Astrocyte of the hippocampus (primary cell): ENCODE data around the gene LBX1.

Experiments
- DNase-seq: peaks from one replicate; pipeline ENCODE4 v3.0.0; 2011; ENCODE audit warnings: low read depth, low spot score

Gene LBX1

GRCh38 chr10:101229266-101230182, at the start of gene LBX1:
Gene LBX1 (minus strand): TSS chr10:101229463. CDS start chr10:101228815, 648 bp downstream.
- peak; percentile 18 for DNase-seq

- no peak for DNase-seq
Measured at GRCh38 chr10:101273741-101274140, 44.5 kb upstream of the LBX1 start.

- DNase-seq = no peak
Measured at GRCh38 chr10:101273330-101273729, 44.1 kb upstream of the LBX1 start.

GRCh38 chr10:101272229-101272868, 43.1 kb upstream of the LBX1 start:
- DNase-seq = peak; percentile 80

- no peak for DNase-seq
Measured at GRCh38 chr10:101270763-101271162, 41.5 kb upstream of the LBX1 start.

- no peak for DNase-seq
Measured at GRCh38 chr10:101267776-101268175, 38.5 kb upstream of the LBX1 start.

- no peak for DNase-seq
Measured at GRCh38 chr10:101267290-101267680, 38.0 kb upstream of the LBX1 start.

- no peak for DNase-seq
Measured at GRCh38 chr10:101266381-101267289, 37.4 kb upstream of the LBX1 start.

- no peak for DNase-seq
Measured at GRCh38 chr10:101263150-101263752, 34.0 kb upstream of the LBX1 start.

GRCh38 chr10:101262147-101262546, 32.9 kb upstream of the LBX1 start:
- no peak for DNase-seq

GRCh38 chr10:101261702-101262101, 32.4 kb upstream of the LBX1 start:
- no peak for DNase-seq

GRCh38 chr10:101260764-101261481, 31.7 kb upstream of the LBX1 start:
- no peak for DNase-seq

- no peak for DNase-seq
Measured at GRCh38 chr10:101258179-101258885, 29.1 kb upstream of the LBX1 start.

GRCh38 chr10:101257491-101257890, 28.2 kb upstream of the LBX1 start:
- no peak for DNase-seq

GRCh38 chr10:101257084-101257483, 27.8 kb upstream of the LBX1 start:
- DNase-seq = no peak

GRCh38 chr10:101256387-101256786, 27.1 kb upstream of the LBX1 start:
- DNase-seq = no peak

GRCh38 chr10:101250136-101250535, 20.9 kb upstream of the LBX1 start:
- no peak for DNase-seq

GRCh38 chr10:101249171-101249581, 19.9 kb upstream of the LBX1 start:
- DNase-seq = no peak

GRCh38 chr10:101246639-101247038, 17.4 kb upstream of the LBX1 start:
- DNase-seq = no peak
